EH (cell line): Measurements from ENCODE around the gene SLC24A3.
A peak's percentile ranks its signal among the peaks of the same experiment; 100 is the strongest.

ENCODE experiments used
- DNase-seq: peaks from one replicate; pipeline ENCODE4 v3.0.0-alpha.2; 2015; ENCODE audit warnings: low read depth

The SLC24A3 gene

GRCh38 chr20:19426356-19426755 lies 213.9 kb downstream of the SLC24A3 start:
- no peak for DNase-seq

- DNase-seq = peak; percentile 41
Observed at GRCh38 chr20:19427480-19427879, 215.0 kb downstream of the SLC24A3 start.

GRCh38 chr20:19427913-19428312 lies 215.5 kb downstream of the SLC24A3 start:
- DNase-seq = no peak

GRCh38 chr20:19428324-19428723 lies 215.9 kb downstream of the SLC24A3 start:
- no peak for DNase-seq

GRCh38 chr20:19429538-19429937 lies 217.1 kb downstream of the SLC24A3 start:
- peak; percentile 40 for DNase-seq

- DNase-seq = no peak
Observed at GRCh38 chr20:19430641-19431315, 218.3 kb downstream of the SLC24A3 start.

GRCh38 chr20:19431316-19431700 lies 218.9 kb downstream of the SLC24A3 start:
- DNase-seq = no peak

- no peak for DNase-seq
Observed at GRCh38 chr20:19431906-19432305, 219.5 kb downstream of the SLC24A3 start.

- peak; percentile 81 for DNase-seq
Observed at GRCh38 chr20:19433371-19434350, 221.2 kb downstream of the SLC24A3 start.

- DNase-seq = peak; percentile 67
Observed at GRCh38 chr20:19435316-19435715, 222.9 kb downstream of the SLC24A3 start.

GRCh38 chr20:19435821-19436220 lies 223.4 kb downstream of the SLC24A3 start:
- no peak for DNase-seq

GRCh38 chr20:19438488-19438887 lies 226.0 kb downstream of the SLC24A3 start:
- DNase-seq = no peak

GRCh38 chr20:19440660-19441527 lies 228.5 kb downstream of the SLC24A3 start:
- no peak for DNase-seq

- no peak for DNase-seq
Observed at GRCh38 chr20:19446246-19446645, 233.8 kb downstream of the SLC24A3 start.

GRCh38 chr20:19448632-19449031 lies 236.2 kb downstream of the SLC24A3 start:
- no peak for DNase-seq

GRCh38 chr20:19449051-19449450 lies 236.6 kb downstream of the SLC24A3 start:
- peak; percentile 70 for DNase-seq

- DNase-seq = no peak
Observed at GRCh38 chr20:19451231-19451922, 238.9 kb downstream of the SLC24A3 start.

- DNase-seq = no peak
Observed at GRCh38 chr20:19451923-19452295, 239.5 kb downstream of the SLC24A3 start.

GRCh38 chr20:19453410-19453809 lies 241.0 kb downstream of the SLC24A3 start:
- DNase-seq = no peak

GRCh38 chr20:19453862-19454261 lies 241.4 kb downstream of the SLC24A3 start:
- no peak for DNase-seq

- DNase-seq = peak; percentile 44
Observed at GRCh38 chr20:19456595-19457395, 244.4 kb downstream of the SLC24A3 start.
